Natural killer cell treated with Interleukin-12 subunit alpha and Interleukin-12 subunit beta and Interleukin-15 and Interleukin-18, amount 100 ng/mL, for 72 hours (primary cell): ENCODE measurements around the gene COL4A4. TPM values are rescaled to one million over a fixed set of nuclear protein-coding genes. Genes with fewer than 3 reads are reported as not detected.

Experiments
- ATAC-seq, 2 donors: fragments of 150-1000 bp; cut with Tn5 transposase in 1 of 2; sonication (Bioruptor Pico), chemical (Tn5 transposase) in 1 of 2; 2 replicates each; pipeline ENCODE4 v1.10.0; 2021
- DNase-seq: peaks from one replicate; pipeline ENCODE4 v3.0.0; 2022; ENCODE audit warnings: low spot score
- H3K27ac Mint-ChIP-seq, 2 donors: 1 replicate in 1 of 2; 2 replicates in 1 of 2; pipeline ENCODE4 v1.8.0; 2022; ENCODE audit warnings: mixed read lengths in 2 of 2, mild to moderate bottlenecking in 1 of 2, moderate library complexity in 1 of 2
- H3K27me3 Mint-ChIP-seq, 2 donors: 1 replicate in 1 of 2; 2 replicates in 1 of 2; pipeline ENCODE4 v1.8.0; 2022; ENCODE audit warnings: mixed read lengths in 2 of 2
- H3K36me3 Mint-ChIP-seq: one replicate; pipeline ENCODE4 v1.8.0; 2022; ENCODE audit warnings: mixed read lengths
- H3K4me1 Mint-ChIP-seq, 2 donors: 1 replicate in 1 of 2; 2 replicates in 1 of 2; pipeline ENCODE4 v1.8.0; 2022; ENCODE audit warnings: low read depth in 2 of 2, mixed read lengths in 2 of 2, mild to moderate bottlenecking in 1 of 2
- H3K4me3 Mint-ChIP-seq: one replicate; pipeline ENCODE4 v1.8.0; 2022; ENCODE audit warnings: mixed read lengths
- H3K9me3 Mint-ChIP-seq: 2 replicates; pipeline ENCODE4 v1.8.0; 2022; ENCODE audit warnings: mixed read lengths
- total RNA-seq, 2 donors: library from RNA; stranded (reverse); gene quantifications; one replicate each; pipeline ENCODE4 v1.2.3, GENCODE V29; 2022

The COL4A4 gene
- total RNA-seq, 2 donors from 2014 or later: 0.11 to 0.62 TPM

DNA sequence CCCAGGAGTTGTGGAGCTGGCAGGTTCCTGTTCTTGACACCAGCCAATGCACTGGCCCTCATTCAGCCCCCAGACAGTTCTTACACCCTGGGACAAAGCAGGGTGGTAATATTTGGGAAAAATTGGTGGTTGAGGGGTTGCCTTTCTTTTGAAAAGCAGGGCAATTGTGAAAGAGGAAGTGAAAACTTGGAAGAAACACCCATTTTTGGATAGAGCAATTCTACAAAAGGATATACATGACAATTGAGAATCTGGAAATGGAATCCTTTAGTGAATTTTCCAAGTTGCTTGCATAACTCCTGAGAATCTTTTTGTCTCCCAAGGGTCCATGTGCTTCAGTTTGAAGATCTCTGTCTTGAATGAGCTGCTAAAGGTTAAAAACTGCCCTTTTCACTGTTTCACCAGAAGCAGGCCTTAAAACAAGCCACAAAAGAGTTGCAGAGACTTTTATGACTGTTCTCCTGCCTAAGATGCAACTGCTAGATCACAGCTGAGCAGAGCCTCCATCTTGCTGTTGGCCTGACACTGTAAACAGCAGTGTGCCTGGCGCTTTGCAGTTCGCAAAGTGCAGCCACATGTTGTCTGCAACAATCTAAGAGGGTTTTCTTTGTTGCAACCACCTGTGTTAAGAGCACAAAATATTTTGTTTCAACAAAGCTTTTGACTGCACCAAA is 11.8 kb downstream of the COL4A4 start:
- H3K27me3 Mint-ChIP-seq: peaks cover 15 to 31% of the 10 kb centered on the region in 2 donors
- no peak for DNase-seq
- no peaks in the 10 kb centered on the region for H3K9me3 Mint-ChIP-seq
- no peaks in the 10 kb centered on the region for H3K4me1 Mint-ChIP-seq
- no peak for ATAC-seq
- no peaks in the 10 kb centered on the region for H3K36me3 Mint-ChIP-seq
- H3K4me3 Mint-ChIP-seq: no peak overlapping the region
- H3K27ac Mint-ChIP-seq: no peak overlapping the region

DNA sequence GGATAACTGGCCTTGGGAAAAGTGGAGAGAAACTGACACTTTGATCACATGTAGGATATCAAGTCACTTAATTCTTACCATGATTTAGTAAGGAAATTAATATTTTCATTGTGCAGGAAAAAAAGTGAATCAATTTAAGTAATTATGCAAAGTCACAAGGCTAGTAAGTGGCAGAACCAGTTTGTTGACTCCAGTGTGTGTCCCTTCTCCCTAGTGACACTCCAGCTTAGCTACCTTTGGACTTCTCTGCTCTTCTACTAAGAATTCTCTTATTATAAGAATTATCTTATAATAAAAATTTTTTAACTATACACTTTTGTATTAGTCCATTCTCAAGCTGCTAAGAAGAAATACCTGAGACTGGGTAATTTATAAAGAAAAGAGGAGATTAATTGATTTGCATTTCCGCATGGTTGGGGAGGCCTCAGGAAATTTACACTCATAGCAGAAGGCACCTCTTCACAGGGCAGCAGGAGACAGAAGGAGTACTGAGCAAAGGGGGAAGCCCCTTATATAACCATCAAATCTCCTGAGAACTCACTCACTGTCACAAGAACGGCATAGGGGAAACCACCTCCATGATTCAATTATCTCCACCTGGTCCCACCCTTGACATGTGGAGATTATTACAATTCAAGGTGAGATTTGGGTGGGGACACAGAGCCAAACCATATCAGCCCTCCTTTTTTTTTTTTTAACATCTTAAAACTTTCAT is 13.6 kb downstream of the COL4A4 start:
- ATAC-seq: no peak
- Mint-ChIP-seq H3K36me3 (no peaks in the 10 kb centered on the region), H3K27me3 (peaks cover 19 to 40% of the 10 kb centered on the region in 2 donors), H3K9me3 (no peaks in the 10 kb centered on the region), H3K4me3 (no peak overlapping the region), H3K4me1 (no peaks in the 10 kb centered on the region), H3K27ac (no peak overlapping the region)
- no peak for DNase-seq

DNA sequence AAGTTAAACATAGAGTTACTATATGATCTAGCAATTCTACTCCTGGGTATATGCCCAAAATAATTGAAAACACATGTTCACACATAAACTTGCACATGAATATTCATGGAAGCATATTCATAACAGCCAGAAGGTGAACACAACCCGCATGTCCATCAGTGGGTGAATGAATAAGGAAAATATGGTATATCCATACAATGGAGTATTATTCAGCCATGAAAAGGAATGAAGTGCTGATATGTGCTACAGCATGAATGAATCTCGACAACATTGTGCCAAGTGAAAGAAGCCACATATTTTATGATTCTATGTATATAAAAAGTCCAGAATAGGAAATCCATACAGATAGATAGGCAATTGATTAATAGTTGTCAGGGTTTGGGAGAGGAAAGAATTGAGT is 15.9 kb downstream of the COL4A4 start:
- Mint-ChIP-seq H3K4me1 (no peaks in the 10 kb centered on the region), H3K9me3 (no peaks in the 10 kb centered on the region), H3K4me3 (no peak overlapping the region), H3K27ac (no peak overlapping the region), H3K27me3 (peaks cover 13 to 33% of the 10 kb centered on the region in 2 donors), H3K36me3 (no peaks in the 10 kb centered on the region)
- ATAC-seq (no peak), DNase-seq (no peak)

DNA sequence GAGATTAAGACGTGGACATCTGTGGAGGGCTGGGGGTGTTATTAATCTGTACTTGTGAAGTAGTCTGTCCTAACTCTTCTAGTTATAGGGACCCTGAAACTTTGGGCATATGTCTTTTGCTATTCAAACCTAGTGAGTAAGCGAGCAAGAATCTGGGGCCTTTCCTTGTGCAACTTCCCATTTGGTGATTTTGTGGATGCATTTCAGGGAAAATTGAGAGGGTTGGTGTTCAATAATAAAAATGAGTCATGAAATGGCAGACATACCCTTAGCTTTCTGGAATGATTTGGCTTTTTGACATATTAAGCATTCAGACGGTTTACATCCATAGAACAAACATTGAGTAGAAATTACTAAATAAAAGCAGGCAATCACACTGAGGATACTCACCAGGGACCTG is 17.0 kb downstream of the COL4A4 start:
- ATAC-seq (no peak), DNase-seq (no peak)
- Mint-ChIP-seq H3K36me3 (no peaks in the 10 kb centered on the region), H3K4me3 (no peak overlapping the region), H3K27me3 (peaks cover 11 to 26% of the 10 kb centered on the region in 2 donors), H3K9me3 (no peaks in the 10 kb centered on the region), H3K27ac (no peak overlapping the region), H3K4me1 (no peaks in the 10 kb centered on the region)

DNA sequence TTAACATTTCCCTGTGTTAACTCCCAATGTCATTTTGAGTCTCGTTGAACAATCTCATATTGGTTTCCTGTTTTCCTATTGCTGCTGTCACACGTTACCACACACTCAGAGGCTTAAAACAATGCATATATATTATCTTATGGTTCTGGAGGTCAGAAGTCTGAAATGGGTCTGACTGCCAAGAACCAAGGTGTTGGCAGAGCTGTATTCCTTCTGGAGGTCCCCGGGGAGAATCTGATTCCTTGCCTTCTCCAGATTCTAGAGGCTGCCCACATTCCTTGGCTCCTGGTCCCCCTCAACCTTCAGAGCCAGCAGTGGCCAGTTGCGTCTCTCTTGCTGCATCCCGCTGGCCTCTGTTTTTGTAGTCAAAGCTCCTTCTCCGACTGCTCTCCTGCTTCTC is 17.5 kb downstream of the COL4A4 start:
- no peaks in the 10 kb centered on the region for H3K4me1 Mint-ChIP-seq
- no peak for ATAC-seq
- H3K36me3 Mint-ChIP-seq: no peaks in the 10 kb centered on the region
- DNase-seq: no peak
- no peak overlapping the region for H3K4me3 Mint-ChIP-seq
- peaks cover 11 to 26% of the 10 kb centered on the region in 2 donors for H3K27me3 Mint-ChIP-seq
- H3K9me3 Mint-ChIP-seq: no peaks in the 10 kb centered on the region
- no peak overlapping the region for H3K27ac Mint-ChIP-seq

DNA sequence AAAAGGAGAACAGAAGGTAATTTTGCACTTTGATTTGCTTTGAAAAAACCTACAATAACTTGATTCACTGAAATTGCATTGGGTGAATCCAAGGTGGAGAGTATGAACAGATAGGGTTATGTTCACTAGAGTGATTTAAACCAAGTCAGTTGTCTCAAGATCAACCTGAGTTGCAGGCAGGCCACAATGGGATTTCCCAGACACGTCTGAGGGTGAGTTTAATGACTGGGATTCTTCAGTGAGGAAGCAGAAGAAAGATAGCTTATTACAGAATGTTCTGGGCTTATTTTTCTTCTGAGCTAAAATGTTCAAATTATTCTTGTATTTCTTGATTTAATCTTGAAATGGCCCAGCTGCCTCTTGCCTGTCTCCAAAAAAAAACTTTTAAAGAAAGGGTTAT is 20.1 kb downstream of the COL4A4 start:
- no peaks in the 10 kb centered on the region for H3K9me3 Mint-ChIP-seq
- no peak overlapping the region for H3K4me3 Mint-ChIP-seq
- ATAC-seq: no peak
- H3K27me3 Mint-ChIP-seq: peaks cover 11 to 26% of the 10 kb centered on the region in 2 donors
- no peaks in the 10 kb centered on the region for H3K4me1 Mint-ChIP-seq
- H3K27ac Mint-ChIP-seq: no peak overlapping the region
- no peak for DNase-seq
- no peaks in the 10 kb centered on the region for H3K36me3 Mint-ChIP-seq

DNA sequence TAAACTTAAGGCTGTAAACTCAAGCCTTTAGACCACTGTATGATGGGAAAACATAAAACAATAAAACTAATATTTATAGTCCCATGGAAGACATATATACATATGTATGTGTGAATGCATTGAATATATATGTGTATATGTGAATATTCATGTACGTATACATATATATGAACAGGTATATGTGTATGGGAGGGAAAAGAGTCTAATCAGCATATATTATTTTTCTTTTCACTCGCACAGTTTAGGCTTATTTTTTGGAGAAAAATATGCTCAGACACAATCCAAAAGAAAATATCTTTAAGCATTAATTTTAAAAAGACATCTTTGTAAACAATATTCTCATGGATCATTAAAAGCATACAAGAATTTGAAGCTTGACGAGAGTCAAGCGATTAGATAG is 22.7 kb downstream of the COL4A4 start:
- no peaks in the 10 kb centered on the region for H3K36me3 Mint-ChIP-seq
- H3K9me3 Mint-ChIP-seq: no peaks in the 10 kb centered on the region
- H3K4me1 Mint-ChIP-seq: no peaks in the 10 kb centered on the region
- peaks cover 7 to 18% of the 10 kb centered on the region in 2 donors for H3K27me3 Mint-ChIP-seq
- ATAC-seq (no peak), DNase-seq (no peak)
- H3K4me3 Mint-ChIP-seq: no peak overlapping the region
- H3K27ac Mint-ChIP-seq: no peak overlapping the region

DNA sequence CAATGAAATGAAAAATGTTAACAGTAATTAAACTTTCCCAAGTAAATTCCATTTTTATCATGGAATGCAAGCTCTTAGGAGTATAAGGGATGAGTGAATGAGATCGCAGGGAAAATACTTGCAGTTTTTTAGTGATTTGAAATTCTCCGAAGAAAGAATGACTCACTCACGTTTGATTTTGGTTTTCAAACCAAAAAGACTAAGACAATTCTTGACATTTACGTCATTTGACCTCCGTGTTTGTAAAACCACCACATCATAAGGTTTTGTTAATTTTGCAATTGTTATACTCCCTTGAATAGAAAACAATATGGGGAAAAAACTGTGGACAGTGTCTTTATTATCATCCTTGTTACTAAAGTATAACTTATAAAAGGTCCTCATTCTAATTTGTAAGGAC is 29.4 kb downstream of the COL4A4 start:
- DNase-seq (no peak), ATAC-seq (no peak)
- H3K27me3 Mint-ChIP-seq: peaks cover 3 to 5% of the 10 kb centered on the region in 2 donors
- no peaks in the 10 kb centered on the region for H3K36me3 Mint-ChIP-seq
- H3K9me3 Mint-ChIP-seq: no peaks in the 10 kb centered on the region
- H3K4me1 Mint-ChIP-seq: no peaks in the 10 kb centered on the region
- H3K4me3 Mint-ChIP-seq: no peak overlapping the region
- H3K27ac Mint-ChIP-seq: no peak overlapping the region

DNA sequence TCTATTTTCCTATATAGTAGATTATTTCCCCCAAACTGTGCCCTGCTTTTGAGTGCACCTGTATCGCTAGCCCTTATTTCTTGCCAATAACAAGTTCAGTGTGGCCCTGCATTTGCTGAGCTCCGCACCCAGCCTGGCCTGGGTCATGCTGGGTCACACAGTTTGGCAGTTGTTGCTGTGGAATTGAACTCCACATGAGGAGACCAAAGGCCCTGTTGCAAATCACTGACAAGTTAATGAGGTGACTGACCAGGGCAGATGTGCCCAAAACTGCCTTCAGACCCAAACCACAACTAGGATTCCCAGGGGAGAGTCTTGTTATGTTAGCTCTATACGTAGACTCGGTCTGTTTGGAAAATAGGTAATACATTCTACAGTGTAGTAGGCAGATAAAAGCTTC is 31.0 kb downstream of the COL4A4 start:
- no peak for DNase-seq
- no peak for ATAC-seq
- no peaks in the 10 kb centered on the region for H3K36me3 Mint-ChIP-seq
- H3K27me3 Mint-ChIP-seq: peaks cover 11 to 18% of the 10 kb centered on the region in 2 donors
- H3K27ac Mint-ChIP-seq: no peak overlapping the region
- H3K4me3 Mint-ChIP-seq: no peak overlapping the region
- H3K4me1 Mint-ChIP-seq: no peaks in the 10 kb centered on the region
- H3K9me3 Mint-ChIP-seq: no peaks in the 10 kb centered on the region

DNA sequence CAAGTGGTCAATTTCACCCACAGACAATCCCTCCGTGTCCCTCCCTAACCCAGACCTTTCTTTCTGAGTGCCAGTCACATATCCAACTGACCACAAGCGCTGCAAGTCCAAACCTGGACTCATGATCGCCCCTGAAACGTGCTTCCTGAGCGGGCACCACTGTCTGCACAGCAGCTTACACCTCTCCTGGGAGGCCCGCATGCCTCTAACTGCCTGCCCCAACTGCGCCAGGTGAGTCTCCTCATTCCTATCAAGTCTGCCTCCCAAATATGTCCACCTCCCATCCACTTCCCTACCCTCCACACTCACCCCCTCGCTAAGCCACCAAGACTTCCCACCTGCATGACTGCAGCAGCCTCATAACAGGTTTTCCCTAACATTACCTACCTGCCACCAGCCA is 33.4 kb downstream of the COL4A4 start:
- DNase-seq (no peak), ATAC-seq (no peak)
- H3K4me3 Mint-ChIP-seq: no peak overlapping the region
- peaks cover 14 to 21% of the 10 kb centered on the region in 2 donors for H3K27me3 Mint-ChIP-seq
- H3K36me3 Mint-ChIP-seq: no peaks in the 10 kb centered on the region
- no peak overlapping the region for H3K27ac Mint-ChIP-seq
- H3K9me3 Mint-ChIP-seq: no peaks in the 10 kb centered on the region
- no peaks in the 10 kb centered on the region for H3K4me1 Mint-ChIP-seq

DNA sequence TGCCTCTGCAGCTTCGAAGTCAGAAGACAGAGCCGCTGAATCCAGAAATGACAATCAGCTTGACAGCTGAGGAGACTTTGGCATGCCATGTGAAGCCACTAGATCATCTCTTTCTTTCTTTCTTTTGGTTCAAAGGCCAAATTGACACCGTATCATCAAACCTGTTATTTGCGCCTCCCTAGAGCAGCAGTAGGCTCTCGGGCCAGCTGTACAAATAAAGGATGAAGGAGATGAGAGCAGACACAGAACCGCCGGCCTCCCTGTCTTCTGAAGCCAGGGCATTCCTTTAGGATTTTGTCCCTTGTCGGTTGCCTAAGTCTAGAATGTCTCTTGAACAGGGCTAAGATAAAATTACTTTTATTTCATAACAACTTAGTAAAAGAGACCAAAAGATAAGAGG is 36.8 kb downstream of the COL4A4 start:
- H3K27me3 Mint-ChIP-seq: peaks cover 18 to 22% of the 10 kb centered on the region in 2 donors
- H3K4me1 Mint-ChIP-seq: peaks cover 0 to 4% of the 10 kb centered on the region in 2 donors
- H3K4me3 Mint-ChIP-seq: no peak overlapping the region
- ATAC-seq (no peak), DNase-seq (no peak)
- no peak overlapping the region for H3K27ac Mint-ChIP-seq
- no peaks in the 10 kb centered on the region for H3K9me3 Mint-ChIP-seq
- no peaks in the 10 kb centered on the region for H3K36me3 Mint-ChIP-seq

DNA sequence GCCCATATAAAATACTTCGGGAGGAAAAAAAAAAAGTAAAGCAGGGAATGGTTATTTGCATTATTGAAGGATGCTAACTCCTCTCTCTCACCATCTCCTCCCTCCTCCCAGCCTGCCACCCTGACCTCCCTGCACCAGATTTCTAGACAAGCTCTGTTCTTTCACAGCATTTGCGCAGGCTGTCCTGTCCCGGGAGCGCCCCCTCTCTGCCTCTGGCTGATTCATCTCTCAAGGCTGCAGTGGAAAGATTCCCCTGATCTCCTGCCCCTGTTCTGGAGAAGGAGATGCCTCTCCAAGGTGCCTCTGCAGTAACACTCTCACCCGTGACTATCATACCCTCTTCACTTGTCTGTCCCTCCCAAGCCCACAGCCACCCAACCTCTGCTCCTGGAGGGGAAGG is 38.5 kb downstream of the COL4A4 start:
- peaks cover 0 to 4% of the 10 kb centered on the region in 2 donors for H3K4me1 Mint-ChIP-seq
- DNase-seq (no peak), ATAC-seq (no peak)
- no peaks in the 10 kb centered on the region for H3K36me3 Mint-ChIP-seq
- no peak overlapping the region for H3K4me3 Mint-ChIP-seq
- no peak overlapping the region for H3K27ac Mint-ChIP-seq
- no peaks in the 10 kb centered on the region for H3K9me3 Mint-ChIP-seq
- peaks cover 15 to 22% of the 10 kb centered on the region in 2 donors for H3K27me3 Mint-ChIP-seq

DNA sequence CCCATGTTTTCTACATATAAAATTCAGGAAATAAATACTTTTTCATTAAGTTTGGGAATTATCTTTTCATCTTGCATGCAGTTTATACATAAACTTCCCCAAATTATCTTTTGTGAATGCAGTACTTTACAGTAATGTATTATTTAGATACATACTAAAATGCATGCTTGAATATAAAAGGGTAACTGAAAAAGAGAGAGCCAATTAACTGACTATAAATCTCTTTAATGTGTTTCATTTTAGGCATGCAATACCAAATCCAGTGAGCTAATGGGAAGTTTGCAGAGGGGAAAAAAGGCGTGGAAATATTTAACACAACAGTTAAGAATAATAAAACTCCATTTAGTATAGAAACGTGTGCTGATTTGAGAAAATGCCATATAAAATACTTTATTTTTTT is 39.2 kb downstream of the COL4A4 start:
- no peak overlapping the region for H3K27ac Mint-ChIP-seq
- H3K9me3 Mint-ChIP-seq: no peaks in the 10 kb centered on the region
- no peaks in the 10 kb centered on the region for H3K36me3 Mint-ChIP-seq
- peaks cover 15 to 22% of the 10 kb centered on the region in 2 donors for H3K27me3 Mint-ChIP-seq
- H3K4me1 Mint-ChIP-seq: peaks cover 0 to 4% of the 10 kb centered on the region in 2 donors
- DNase-seq (no peak), ATAC-seq (no peak)
- no peak overlapping the region for H3K4me3 Mint-ChIP-seq

DNA sequence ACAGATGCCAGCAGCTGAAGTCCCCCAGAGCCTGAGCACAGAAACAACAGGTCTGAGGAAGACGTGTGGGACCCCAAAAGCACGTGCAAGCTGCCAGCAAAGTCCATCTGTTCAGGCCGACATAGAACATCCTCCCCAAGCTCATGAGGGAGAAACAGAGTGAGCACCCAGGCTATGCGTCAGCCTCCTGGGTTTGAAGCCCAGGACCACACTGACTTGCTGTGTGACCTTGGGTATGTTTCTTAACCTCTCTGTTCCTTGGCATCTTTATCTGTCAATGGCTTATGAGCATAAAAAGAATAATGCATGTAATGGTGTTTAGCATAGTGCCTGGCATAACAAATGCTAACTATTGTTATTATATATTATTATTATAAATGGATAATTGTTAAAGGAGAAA is 40.3 kb downstream of the COL4A4 start:
- Mint-ChIP-seq H3K4me3 (no peak overlapping the region), H3K27me3 (peaks cover 12 to 17% of the 10 kb centered on the region in 2 donors), H3K4me1 (peaks cover 0 to 4% of the 10 kb centered on the region in 2 donors), H3K9me3 (no peaks in the 10 kb centered on the region), H3K27ac (no peak overlapping the region), H3K36me3 (no peaks in the 10 kb centered on the region)
- ATAC-seq (no peak), DNase-seq (no peak)
